ENCODE measurements around the gene YKT6.

YKT6 gene

GRCh38 chr7:44212581-44213184 lies 11.9 kb downstream of the YKT6 start:
- H3K27ac ChIP-seq, result no peak overlapping the region

DNA sequence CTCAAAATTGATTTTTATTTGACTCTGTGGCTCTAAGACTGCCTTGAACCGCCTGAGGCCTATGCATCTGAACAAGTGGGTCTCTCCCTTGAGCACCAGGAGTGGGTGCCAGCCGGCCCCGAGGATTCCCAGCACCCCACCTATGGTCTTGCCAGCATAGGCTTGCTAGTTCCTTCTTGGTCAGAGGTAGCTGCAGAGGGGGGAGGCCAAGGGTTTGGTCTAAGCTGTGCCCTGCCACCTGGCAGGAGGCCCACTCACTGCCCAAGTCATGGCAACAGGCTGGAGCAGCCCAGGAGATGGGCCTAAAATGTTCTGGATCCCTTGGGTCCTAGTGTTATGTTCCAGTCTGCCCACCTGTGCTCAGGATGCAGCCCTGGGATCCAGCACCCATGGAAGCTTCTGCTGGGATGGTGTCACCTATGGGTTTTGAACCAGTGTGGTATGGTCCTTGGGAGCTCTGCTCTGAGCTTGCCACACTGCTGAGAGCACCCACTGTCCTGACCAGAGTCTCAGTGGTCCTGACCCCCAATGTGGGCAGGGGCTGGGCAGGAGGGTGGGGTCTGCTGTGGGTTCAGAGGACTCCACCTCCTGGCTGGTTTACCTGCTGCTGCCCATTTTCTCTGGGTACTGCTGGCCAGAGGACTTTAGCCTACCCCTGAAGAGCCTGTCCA lies 12.6 kb downstream of the YKT6 start:
- H3K4me1 ChIP-seq, result peaks cover 0 to 12% (median 0%) of the 10 kb centered on the region in 10 experiments; a peak in 6 of 20 replicates
- no peaks in the 10 kb centered on the region for H3K9me3 ChIP-seq (replicated peaks in 1 of 11)
- no peak overlapping the region for H3K4me2 ChIP-seq
- H3K27ac ChIP-seq, result no peak overlapping the region
- H3K27me3 ChIP-seq, result no peaks in the 10 kb centered on the region
- peak overlapping the region in 3 of 11 experiments; percentile 20 to 27 (median 22); a peak in 1 of 22 replicates for H3K9ac ChIP-seq
- peaks cover 0 to 65% (median 19%) of the 10 kb centered on the region in 11 experiments; a peak in 15 of 22 replicates for H4K20me1 ChIP-seq
- no peak for TF ChIP-seq Cebpa-rat (IDR thresholded peaks at IDR 0.05)
- H3K36me3 ChIP-seq, result peaks cover 53 to 67% (median 62%) of the 10 kb centered on the region in 11 experiments
- H3K4me3 ChIP-seq, result no peak overlapping the region

More at GRCh38 chr7:44212581-44213184, 11.9 kb downstream of the YKT6 start:
- H3K4me2 ChIP-seq, result no peak overlapping the region
- no peaks in the 10 kb centered on the region for H3K9me3 ChIP-seq (replicated peaks in 1 of 11)
- peaks cover 60 to 73% (median 68%) of the 10 kb centered on the region in 11 experiments for H3K36me3 ChIP-seq
- H3K4me1 ChIP-seq, result peaks cover 0 to 12% (median 0%) of the 10 kb centered on the region in 10 experiments; a peak in 6 of 20 replicates
- no peak overlapping the region for H3K4me3 ChIP-seq
- peaks cover 0 to 70% (median 19%) of the 10 kb centered on the region in 11 experiments; a peak in 16 of 22 replicates for H4K20me1 ChIP-seq
- H3K27me3 ChIP-seq, result no peaks in the 10 kb centered on the region
- TF ChIP-seq Cebpa-rat (IDR thresholded peaks at IDR 0.05), result no peak
- H3K9ac ChIP-seq, result no peak overlapping the region

DNA sequence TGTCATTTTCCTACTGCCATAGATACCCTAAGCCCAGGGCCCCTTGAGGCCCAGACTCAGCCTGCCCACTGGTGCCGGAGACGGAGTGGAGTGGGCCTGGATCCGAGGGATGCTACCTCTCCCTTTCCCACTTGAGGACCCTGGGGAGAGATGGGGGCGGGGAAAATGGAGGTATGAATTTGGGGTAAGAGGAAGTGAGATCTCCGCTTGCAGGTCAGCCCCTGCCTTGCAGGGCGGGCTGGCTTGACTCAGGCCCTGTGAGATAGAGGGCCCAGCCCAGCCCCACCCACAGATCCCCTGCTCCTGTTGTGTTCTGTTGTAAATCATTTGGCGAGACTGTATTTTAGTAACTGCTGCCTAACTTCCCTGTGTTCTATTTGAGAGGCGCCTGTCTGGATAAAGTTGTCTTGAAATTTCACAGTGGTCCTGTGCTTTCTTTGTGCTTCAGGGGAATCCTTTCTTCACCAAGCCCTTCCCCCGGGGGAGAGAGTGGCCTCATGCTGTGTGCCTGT lies 13.2 kb downstream of the YKT6 start:
- no peaks in the 10 kb centered on the region for H3K9me3 ChIP-seq (replicated peaks in 1 of 11)
- peaks cover 0 to 59% (median 15%) of the 10 kb centered on the region in 11 experiments; a peak in 15 of 22 replicates for H4K20me1 ChIP-seq
- H3K4me3 ChIP-seq, result no peak overlapping the region
- peaks cover 0 to 12% (median 0%) of the 10 kb centered on the region in 10 experiments; a peak in 6 of 20 replicates for H3K4me1 ChIP-seq
- peaks cover 47 to 61% (median 56%) of the 10 kb centered on the region in 11 experiments for H3K36me3 ChIP-seq
- no peak overlapping the region; a peak in 1 of 22 replicates for H3K27ac ChIP-seq
- no peak for TF ChIP-seq Cebpa-rat (IDR thresholded peaks at IDR 0.05)
- H3K4me2 ChIP-seq, result no peak overlapping the region
- peak overlapping the region in 4 of 11 experiments; percentile 20 to 27 (median 24); a peak in 2 of 22 replicates for H3K9ac ChIP-seq
- H3K27me3 ChIP-seq, result no peaks in the 10 kb centered on the region

DNA sequence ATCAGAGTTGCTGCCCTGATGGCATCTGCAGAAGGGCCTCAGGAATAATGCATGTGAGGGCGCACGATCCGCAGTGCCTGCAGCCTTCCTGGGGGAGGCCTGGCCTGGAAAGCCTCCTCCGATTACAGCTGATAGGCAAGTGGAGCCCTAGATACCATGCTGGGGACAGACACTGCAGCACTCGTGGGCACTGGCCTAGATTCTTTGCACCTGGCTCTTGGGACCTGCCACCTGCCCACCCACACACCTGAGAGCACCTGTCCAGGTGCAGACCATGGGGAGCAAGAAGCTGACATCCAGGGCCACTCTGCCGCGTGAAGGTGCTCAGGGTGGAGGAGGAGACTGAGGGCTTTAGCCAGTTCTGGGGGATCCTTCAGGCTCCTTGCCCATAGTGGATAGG lies 14.8 kb downstream of the YKT6 start:
- H3K9ac ChIP-seq, result no peak overlapping the region
- H3K36me3 ChIP-seq, result peaks cover 31 to 45% (median 40%) of the 10 kb centered on the region in 11 experiments
- H3K27me3 ChIP-seq, result no peaks in the 10 kb centered on the region
- no peak for TF ChIP-seq Cebpa-rat (IDR thresholded peaks at IDR 0.05)
- no peaks in the 10 kb centered on the region for H3K9me3 ChIP-seq (replicated peaks in 1 of 11)
- no peak overlapping the region for H3K27ac ChIP-seq
- no peak overlapping the region for H3K4me3 ChIP-seq
- H4K20me1 ChIP-seq, result peaks cover 0 to 50% (median 15%) of the 10 kb centered on the region in 11 experiments; a peak in 14 of 22 replicates
- peaks cover 0 to 12% (median 0%) of the 10 kb centered on the region in 10 experiments; a peak in 6 of 20 replicates for H3K4me1 ChIP-seq
- no peak overlapping the region for H3K4me2 ChIP-seq

DNA sequence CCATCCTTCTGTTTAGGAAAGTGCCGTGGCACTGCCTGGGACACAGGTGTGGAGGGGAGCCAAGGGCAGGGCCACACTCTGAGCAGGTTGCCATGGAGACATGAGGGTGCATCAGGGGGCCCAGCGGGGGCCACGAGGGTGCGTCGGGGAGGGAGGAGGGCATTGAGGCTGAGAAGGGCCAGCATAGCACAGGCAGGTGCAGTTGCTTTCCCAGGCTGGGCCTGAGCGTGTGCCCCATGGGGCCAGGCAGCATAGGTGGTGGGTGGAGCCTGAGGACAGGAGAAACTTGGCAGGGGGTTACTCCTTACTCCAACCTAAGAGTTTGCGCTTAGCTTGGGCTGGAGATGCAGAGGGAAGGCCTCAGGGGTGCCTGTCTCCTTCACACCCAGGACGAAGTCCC lies 15.2 kb downstream of the YKT6 start:
- no peak for TF ChIP-seq Cebpa-rat (IDR thresholded peaks at IDR 0.05)
- peaks cover 0 to 12% (median 0%) of the 10 kb centered on the region in 10 experiments; a peak in 6 of 20 replicates for H3K4me1 ChIP-seq
- no peak overlapping the region for H3K4me2 ChIP-seq
- no peaks in the 10 kb centered on the region for H3K27me3 ChIP-seq
- H3K4me3 ChIP-seq, result no peak overlapping the region
- H3K9me3 ChIP-seq (replicated peaks in 1 of 11), result no peaks in the 10 kb centered on the region
- peaks cover 0 to 46% (median 12%) of the 10 kb centered on the region in 11 experiments; a peak in 14 of 22 replicates for H4K20me1 ChIP-seq
- H3K9ac ChIP-seq, result no peak overlapping the region
- no peak overlapping the region for H3K27ac ChIP-seq
- peaks cover 26 to 40% (median 35%) of the 10 kb centered on the region in 11 experiments for H3K36me3 ChIP-seq

- peaks cover 0 to 12% (median 0%) of the 10 kb centered on the region in 10 experiments; a peak in 6 of 20 replicates for H3K4me1 ChIP-seq
- no peaks in the 10 kb centered on the region for H3K27me3 ChIP-seq
- no peak overlapping the region for H3K27ac ChIP-seq
These were observed 15.9 kb downstream of the YKT6 start for GRCh38 chr7:44216521-44217222.

GRCh38 chr7:44217223-44217714 lies 16.5 kb downstream of the YKT6 start:
- Histone ChIP-seq H3K4me1 (peaks cover 0 to 12% (median 0%) of the 10 kb centered on the region in 10 experiments; a peak in 6 of 20 replicates), H3K4me3 (no peak overlapping the region), H3K27me3 (no peaks in the 10 kb centered on the region), H3K9ac (no peak overlapping the region), H3K36me3 (peaks cover 14 to 28% (median 22%) of the 10 kb centered on the region in 11 experiments), H3K27ac (no peak overlapping the region), H3K4me2 (no peak overlapping the region), H4K20me1 (peaks cover 0 to 36% (median 12%) of the 10 kb centered on the region in 11 experiments; a peak in 12 of 22 replicates), H3K9me3 (replicated peaks in 1 of 11) (no peaks in the 10 kb centered on the region)
- TF ChIP-seq Cebpa-rat (IDR thresholded peaks at IDR 0.05), result no peak

More at GRCh38 chr7:44216521-44217222, 15.9 kb downstream of the YKT6 start:
- peaks cover 20 to 34% (median 28%) of the 10 kb centered on the region in 11 experiments for H3K36me3 ChIP-seq
- no peak for TF ChIP-seq Cebpa-rat (IDR thresholded peaks at IDR 0.05)
- peaks cover 0 to 40% (median 12%) of the 10 kb centered on the region in 11 experiments; a peak in 12 of 22 replicates for H4K20me1 ChIP-seq
- no peaks in the 10 kb centered on the region for H3K9me3 ChIP-seq (replicated peaks in 1 of 11)
- H3K4me3 ChIP-seq, result no peak overlapping the region
- 0 out of 22 replicates have a peak overlapping the region, but pooled peaks of 1 of the 11 experiments have one; percentile 7 for H3K9ac ChIP-seq
- H3K4me2 ChIP-seq, result no peak overlapping the region

GRCh38 chr7:44217852-44218402 lies 17.1 kb downstream of the YKT6 start:
- Histone ChIP-seq H3K9ac (no peak overlapping the region), H3K9me3 (replicated peaks in 1 of 11) (no peaks in the 10 kb centered on the region), H3K4me2 (no peak overlapping the region), H4K20me1 (peaks cover 0 to 33% (median 12%) of the 10 kb centered on the region in 11 experiments; a peak in 12 of 22 replicates), H3K27me3 (no peaks in the 10 kb centered on the region), H3K36me3 (peaks cover 7 to 21% (median 16%) of the 10 kb centered on the region in 11 experiments; a peak in 21 of 22 replicates), H3K4me3 (no peak overlapping the region), H3K27ac (no peak overlapping the region), H3K4me1 (peaks cover 0 to 12% (median 0%) of the 10 kb centered on the region in 10 experiments; a peak in 6 of 20 replicates)
- no peak for TF ChIP-seq Cebpa-rat (IDR thresholded peaks at IDR 0.05)

Measured in BLaER1 treated with 17β-estradiol and CSF1 and Interleukin-3, amounts not matched to agents 10 nM and 100 nM (cell line).